Large intestine (tissue), 3 donors: ENCODE measurements around the gene MYH14. TPM values are rescaled to one million over a fixed set of nuclear protein-coding genes. Genes with fewer than 3 reads are reported as not detected.

Experiments used
- DNase-seq, 2 donors: peaks; one replicate each; pipeline versions ENCODE4 v3.0.0 to v3.0.0-alpha.2; 2013
- H3K27ac ChIP-seq: one replicate; pipeline ENCODE4 v1.5.1; 2013; ENCODE audit warnings: low read length
- H3K27me3 ChIP-seq: 2 replicates; pipeline ENCODE4 v1.6.1; 2013; ENCODE audit warnings: low read length; ENCODE audit not compliant: control insufficient read depth, insufficient read depth
- H3K36me3 ChIP-seq: 2 replicates; pipeline ENCODE4 v1.6.1; 2013; ENCODE audit warnings: low read length; ENCODE audit not compliant: control insufficient read depth, insufficient read depth
- H3K4me1 ChIP-seq: one replicate; pipeline ENCODE4 v1.6.1; 2013; ENCODE audit warnings: low read length; ENCODE audit not compliant: control insufficient read depth, insufficient read depth
- H3K4me3 ChIP-seq: one replicate; pipeline ENCODE4 v1.5.1; 2013; ENCODE audit warnings: low read length
- H3K9me3 ChIP-seq: one replicate; pipeline ENCODE4 v1.6.1; 2013; ENCODE audit warnings: mild to moderate bottlenecking, low read depth, low read length, moderate library complexity; ENCODE audit not compliant: control insufficient read depth
- whole genome bisulfite sequencing: methylation state at CpG from one replicate; pipeline ENCODE4 v1.1.5; 2013; ENCODE audit warnings: low lambda C conversion rate; ENCODE audit not compliant: insufficient coverage; 5-methylcytosine and 5-hydroxymethylcytosine counted together
- polyA plus RNA-seq: library from polyadenylated mRNA; unstranded; fragments of 120-200 nt; gene quantifications from one replicate; pipeline ENCODE4 v1.2.1, GENCODE V29; 2013

The MYH14 gene
- polyA plus RNA-seq, 1 donor, result 221 TPM

- H3K27ac ChIP-seq, result no peak overlapping the region
- DNase-seq, result no peak
- WGBS, result no CpG with 5 or more reads among the region's 11 CpGs
Observed at GRCh38 chr19:50359328-50359818, 156.0 kb downstream of the MYH14 start.

More at GRCh38 chr19:50359328-50359818, 156.0 kb downstream of the MYH14 start:
- Histone ChIP-seq H3K4me3 (no peak overlapping the region), H3K36me3 (no peaks in the 10 kb centered on the region), H3K4me1 (no peaks in the 10 kb centered on the region), H3K9me3 (peaks cover 4% of the 10 kb centered on the region), H3K27me3 (peaks cover 4% of the 10 kb centered on the region)

Other genes with a start within 250 kb of the MYH14 start
- 23.8 TPM for gene SIGLEC11, start 242.4 kb upstream of the MYH14 start, polyA plus RNA-seq
- 52.9 TPM for gene VRK3, start 178.2 kb upstream of the MYH14 start, polyA plus RNA-seq
- 6.7 TPM for gene ZNF473, start 177.6 kb upstream of the MYH14 start, polyA plus RNA-seq
- gene IZUMO2, start 40.3 kb upstream of the MYH14 start, polyA plus RNA-seq, result not detected
- gene KCNC3, start 125.8 kb downstream of the MYH14 start, polyA plus RNA-seq, result 3.1 TPM
- 2.8 TPM for gene NAPSA, start 162.0 kb downstream of the MYH14 start, polyA plus RNA-seq
- 34.2 TPM for gene NR1H2, start 172.8 kb downstream of the MYH14 start, polyA plus RNA-seq
- gene POLD1, start 180.7 kb downstream of the MYH14 start, polyA plus RNA-seq, result 26.1 TPM
- gene SPIB, start 215.3 kb downstream of the MYH14 start, polyA plus RNA-seq, result 13.5 TPM
- 0.37 TPM for gene MYBPC2, start 229.3 kb downstream of the MYH14 start, polyA plus RNA-seq